Astrocyte (in vitro differentiated cells and primary cell): Measurements from ENCODE around the gene IRF2. TPM values are rescaled to one million over a fixed set of nuclear protein-coding genes. Genes with fewer than 3 reads are reported as not detected.

Source experiments
- DNase-seq: peaks from one replicate; pipeline ENCODE4 v3.0.0-alpha.2; 2010; ENCODE audit warnings: low read depth
- FAIRE-seq: peaks from 2 replicates; lab custom pipeline; 2011; peaks lifted over from hg19 to GRCh38; lab: Jason Lieb, UNC
- H2AFZ ChIP-seq: 2 replicates; pipeline ENCODE4 v1.6.0; 2012; ENCODE audit warnings: low read depth, low read length, inconsistent platforms
- H3K27ac ChIP-seq: 2 replicates; pipeline ENCODE4 v1.5.1; 2011; ENCODE audit warnings: low read depth, low read length, inconsistent platforms
- H3K27me3 ChIP-seq: 2 replicates; pipeline ENCODE4 v1.6.0; 2011; ENCODE audit warnings: low read length, inconsistent platforms; ENCODE audit not compliant: insufficient read depth
- H3K36me3 ChIP-seq: 2 replicates; pipeline ENCODE4 v1.5.1; 2011; ENCODE audit warnings: low read length, inconsistent platforms; ENCODE audit not compliant: insufficient read depth
- H3K4me1 ChIP-seq: 2 replicates; pipeline ENCODE4 v1.5.1; 2011; ENCODE audit warnings: low read length, inconsistent platforms; ENCODE audit not compliant: insufficient read depth
- H3K4me2 ChIP-seq: 2 replicates; pipeline ENCODE4 v1.6.0; 2012; ENCODE audit warnings: low read length, inconsistent platforms
- H3K4me3 ChIP-seq: 2 replicates; pipeline ENCODE4 v1.5.1; 2011; ENCODE audit warnings: low read depth, mild to moderate bottlenecking, low read length, inconsistent platforms; ENCODE audit not compliant: insufficient read depth
- H3K79me2 ChIP-seq: 2 replicates; pipeline ENCODE4 v1.6.0; 2012; ENCODE audit warnings: mild to moderate bottlenecking, low read length, inconsistent platforms; ENCODE audit not compliant: insufficient read depth
- H3K9ac ChIP-seq: 2 replicates; pipeline ENCODE4 v1.6.0; 2012; ENCODE audit warnings: mild to moderate bottlenecking, low read length, inconsistent platforms
- H3K9me3 ChIP-seq: 2 replicates; pipeline ENCODE4 v1.5.1; 2012; ENCODE audit warnings: low read depth, mild to moderate bottlenecking, low read length, inconsistent platforms; ENCODE audit not compliant: insufficient read depth
- H4K20me1 ChIP-seq: 2 replicates; pipeline ENCODE4 v1.6.0; 2012; ENCODE audit warnings: low read length, inconsistent platforms; ENCODE audit not compliant: insufficient read depth
- H3K27ac Mint-ChIP-seq: one replicate; pipeline ENCODE4 v1.8.0; 2021; ENCODE audit warnings: mild to moderate bottlenecking, mixed read lengths; ENCODE audit not compliant: unreplicated experiment
- H3K27me3 Mint-ChIP-seq: one replicate; pipeline ENCODE4 v1.8.0; 2021; ENCODE audit warnings: low read depth, mixed read lengths; ENCODE audit not compliant: unreplicated experiment
- H3K36me3 Mint-ChIP-seq: one replicate; pipeline ENCODE4 v1.8.0; 2021; ENCODE audit warnings: low read depth, mixed read lengths; ENCODE audit not compliant: unreplicated experiment
- H3K4me1 Mint-ChIP-seq: one replicate; pipeline ENCODE4 v1.8.0; 2021; ENCODE audit warnings: low read depth, mixed read lengths; ENCODE audit not compliant: unreplicated experiment
- H3K4me3 Mint-ChIP-seq: one replicate; pipeline ENCODE4 v1.8.0; 2021; ENCODE audit warnings: mild to moderate bottlenecking, moderate library complexity, mixed read lengths; ENCODE audit not compliant: unreplicated experiment
- H3K9me3 Mint-ChIP-seq: one replicate; pipeline ENCODE4 v1.8.0; 2021; ENCODE audit warnings: mild to moderate bottlenecking, mixed read lengths; ENCODE audit not compliant: unreplicated experiment
- CTCF ChIP-seq: IDR thresholded peaks from 2 replicates; pipeline ENCODE4 v1.5.1; 2011; ENCODE audit warnings: low read depth, mild to moderate bottlenecking, inconsistent platforms, low read length, moderate library complexity; ENCODE audit not compliant: insufficient read depth
- EZH2 ChIP-seq: IDR thresholded peaks from 2 replicates; pipeline ENCODE4 v1.6.1; 2012; ENCODE audit warnings: mild to moderate bottlenecking, low read length, inconsistent platforms; ENCODE audit not compliant: insufficient read depth
- total RNA-seq: library from RNA; stranded (reverse); gene quantifications from 2 replicates; pipeline ENCODE4 v1.2.1, GENCODE V29; 2021

The IRF2 gene
- total RNA-seq, 1 donor from 2014 or later: 12.6 TPM

GRCh38 chr4:184432127-184432922 is 42.0 kb downstream of the IRF2 start:
- no peaks in the 10 kb centered on the region for H3K27me3 Mint-ChIP-seq
- peaks cover 12% of the 10 kb centered on the region for H3K36me3 Mint-ChIP-seq
- H3K9me3 Mint-ChIP-seq: no peaks in the 10 kb centered on the region
- Histone ChIP-seq H3K27me3 (no peaks in the 10 kb centered on the region), H3K4me1 (peaks cover 6% of the 10 kb centered on the region), H3K4me3 (no peak overlapping the region), H4K20me1 (peaks cover 48% of the 10 kb centered on the region), H3K27ac (no peak overlapping the region), H3K9ac (no peak overlapping the region), H3K79me2 (peaks cover 17% of the 10 kb centered on the region), H3K9me3 (no peaks in the 10 kb centered on the region), H2AFZ (no peak overlapping the region), H3K4me2 (no peak overlapping the region), H3K36me3 (no peaks in the 10 kb centered on the region)
- H3K4me3 Mint-ChIP-seq: no peak overlapping the region
- DNase-seq (no peak), FAIRE-seq (no peak)
- peaks cover 26% of the 10 kb centered on the region for H3K4me1 Mint-ChIP-seq
- H3K27ac Mint-ChIP-seq: no peak overlapping the region
- TF ChIP-seq EZH2: no peak
- no peak for TF ChIP-seq CTCF

DNA sequence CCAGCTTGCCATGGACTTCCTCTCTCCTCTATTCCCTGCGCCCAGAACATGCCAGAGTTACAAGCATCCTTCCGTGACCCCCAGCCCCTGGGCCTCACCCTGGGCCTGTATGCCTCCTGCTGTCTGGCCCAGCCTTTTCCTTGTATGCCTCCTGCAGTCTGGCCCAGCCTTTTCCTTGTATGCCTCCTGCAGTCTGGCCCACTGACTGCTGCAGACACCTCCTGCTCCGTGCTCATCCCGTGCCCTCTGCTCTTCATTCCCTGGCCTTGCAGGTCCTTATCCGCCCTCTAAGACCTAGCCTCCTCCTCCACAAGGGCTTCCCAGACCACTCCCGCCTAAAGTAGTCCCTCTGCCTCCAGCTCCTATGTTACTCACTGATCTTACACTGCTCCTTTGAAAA is 44.2 kb downstream of the IRF2 start:
- H3K4me2 ChIP-seq: no peak overlapping the region
- H3K36me3 ChIP-seq: no peaks in the 10 kb centered on the region
- no peaks in the 10 kb centered on the region for H3K27me3 ChIP-seq
- no peak overlapping the region for H3K27ac ChIP-seq
- H3K9me3 ChIP-seq: no peaks in the 10 kb centered on the region
- peaks cover 23% of the 10 kb centered on the region for H3K4me1 Mint-ChIP-seq
- no peak overlapping the region for H3K27ac Mint-ChIP-seq
- peaks cover 10% of the 10 kb centered on the region for H3K79me2 ChIP-seq
- no peak overlapping the region for H3K4me3 Mint-ChIP-seq
- no peaks in the 10 kb centered on the region for H3K27me3 Mint-ChIP-seq
- peaks cover 6% of the 10 kb centered on the region for H3K4me1 ChIP-seq
- no peaks in the 10 kb centered on the region for H3K9me3 Mint-ChIP-seq
- no peak for TF ChIP-seq CTCF
- TF ChIP-seq EZH2: no peak
- H2AFZ ChIP-seq: no peak overlapping the region
- peaks cover 20% of the 10 kb centered on the region for H3K36me3 Mint-ChIP-seq
- peaks cover 48% of the 10 kb centered on the region for H4K20me1 ChIP-seq
- H3K9ac ChIP-seq: no peak overlapping the region
- no peak for DNase-seq
- no peak for FAIRE-seq
- no peak overlapping the region for H3K4me3 ChIP-seq

GRCh38 chr4:184428787-184429186 is 45.6 kb downstream of the IRF2 start:
- Histone ChIP-seq H3K9me3 (no peaks in the 10 kb centered on the region), H3K27ac (no peak overlapping the region), H3K4me3 (no peak overlapping the region), H3K36me3 (no peaks in the 10 kb centered on the region), H3K27me3 (no peaks in the 10 kb centered on the region), H3K79me2 (peaks cover 10% of the 10 kb centered on the region), H3K4me2 (no peak overlapping the region), H3K9ac (no peak overlapping the region), H4K20me1 (peaks cover 39% of the 10 kb centered on the region), H2AFZ (no peak overlapping the region), H3K4me1 (no peaks in the 10 kb centered on the region)
- H3K9me3 Mint-ChIP-seq: no peaks in the 10 kb centered on the region
- H3K27ac Mint-ChIP-seq: no peak overlapping the region
- TF ChIP-seq CTCF (no peak), EZH2 (no peak)
- FAIRE-seq: no peak
- no peaks in the 10 kb centered on the region for H3K27me3 Mint-ChIP-seq
- H3K36me3 Mint-ChIP-seq: peaks cover 27% of the 10 kb centered on the region
- DNase-seq: no peak
- peaks cover 21% of the 10 kb centered on the region for H3K4me1 Mint-ChIP-seq
- H3K4me3 Mint-ChIP-seq: no peak overlapping the region
